ENCODE measurements around the gene ACIN1.

DNA sequence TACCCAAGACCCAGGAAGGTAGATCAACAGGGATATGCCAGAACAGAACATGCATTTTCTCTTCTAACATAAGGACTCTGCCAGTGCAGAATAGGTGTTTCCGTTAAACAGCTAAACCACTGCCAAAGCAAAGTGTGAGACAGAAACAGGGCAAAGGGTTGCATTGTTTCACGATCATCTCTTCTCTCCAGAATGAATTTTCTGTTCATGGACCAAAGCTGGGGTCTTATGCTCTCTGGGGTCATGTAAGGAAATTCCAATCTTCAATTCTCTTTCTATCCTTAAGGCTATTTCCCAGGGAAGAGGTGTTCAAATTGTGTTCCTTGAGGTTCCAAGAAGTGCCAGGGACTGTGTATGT lies 71.2 kb downstream of the ACIN1 start:
- TF ChIP-seq CTCF (IDR thresholded peaks at IDR 0.05) (no peak), POLR2AphosphoS5 (IDR thresholded peaks at IDR 0.05) (no peak), EP300 (IDR thresholded peaks at IDR 0.05) (no peak), POLR2A (IDR thresholded peaks at IDR 0.05) (no peak)
